ENCODE data around the gene RBP3.

RBP3 gene

GRCh38 chr10:47316131-47316530, 32.0 kb upstream of the RBP3 start:
- Histone ChIP-seq H3K4me1 (ENCODE audit: control insufficient read depth, low read length) (no peaks in the 10 kb centered on the region), H3F3A (ENCODE audit: control insufficient read depth, insufficient read depth) (no peaks in the 10 kb centered on the region), H3K79me2 (ENCODE audit: control insufficient read depth, low read length) (no peaks in the 10 kb centered on the region), H3K9me2 (replicated peaks; ENCODE audit: control insufficient read depth, low read length) (no peaks in the 10 kb centered on the region), H3K27me3 (ENCODE audit: control insufficient read depth, low read length) (no peaks in the 10 kb centered on the region), H3K27ac (ENCODE audit: low read depth, low read length) (no peak overlapping the region), H3K4me3 (ENCODE audit: low read length) (no peak overlapping the region), H3K4me2 (ENCODE audit: low read length) (no peak overlapping the region), H3K9me3 (ENCODE audit: control insufficient read depth, insufficient read depth, low read length) (no peaks in the 10 kb centered on the region), H3K36me3 (ENCODE audit: control insufficient read depth, low read length) (no peaks in the 10 kb centered on the region), H4K20me1 (ENCODE audit: control insufficient read depth, insufficient read depth, low read depth, low read length) (no peaks in the 10 kb centered on the region)
- TF ChIP-seq EZH2phosphoT487 (IDR thresholded peaks at IDR 0.05; ENCODE audit: borderline replicate concordance, low read length) (no peak), CTCF (IDR thresholded peaks at IDR 0.05; ENCODE audit: low read depth, low read length, poor library complexity, severe bottlenecking) (no peak)

DNA sequence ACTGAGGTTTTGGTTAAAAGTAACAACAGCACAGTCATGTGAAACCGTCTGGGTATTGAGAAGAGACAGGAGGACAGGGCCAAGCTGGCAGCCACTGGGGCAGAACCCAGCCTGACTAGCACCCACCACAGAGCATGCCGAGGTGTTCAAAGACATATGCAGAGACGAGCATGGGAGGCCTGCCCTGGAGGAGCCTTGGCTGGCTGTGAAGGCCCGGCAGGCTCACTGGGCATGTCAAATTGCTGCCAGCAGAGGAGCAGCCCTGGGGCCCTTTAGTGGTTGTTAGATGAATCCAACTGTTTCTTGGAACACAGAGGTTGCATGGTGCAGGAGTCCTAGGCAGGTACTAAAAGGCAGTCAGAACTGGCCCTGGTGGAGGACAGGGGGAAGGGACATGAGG, 30.9 kb upstream of the RBP3 start:
- no peaks in the 10 kb centered on the region for H3K9me3 ChIP-seq (ENCODE audit: control insufficient read depth, insufficient read depth, low read length)

GRCh38 chr10:47318706-47319105, 29.5 kb upstream of the RBP3 start:
- Histone ChIP-seq H3K9me3 (ENCODE audit: control insufficient read depth, insufficient read depth, low read length) (no peaks in the 10 kb centered on the region), H3K27ac (ENCODE audit: low read depth, low read length) (no peak overlapping the region), H4K20me1 (ENCODE audit: control insufficient read depth, insufficient read depth, low read depth, low read length) (no peaks in the 10 kb centered on the region), H3K36me3 (ENCODE audit: control insufficient read depth, low read length) (no peaks in the 10 kb centered on the region), H3F3A (ENCODE audit: control insufficient read depth, insufficient read depth) (no peaks in the 10 kb centered on the region), H3K4me1 (ENCODE audit: control insufficient read depth, low read length) (no peaks in the 10 kb centered on the region), H3K4me3 (ENCODE audit: low read length) (no peak overlapping the region), H3K4me2 (ENCODE audit: low read length) (no peak overlapping the region), H3K9me2 (replicated peaks; ENCODE audit: control insufficient read depth, low read length) (no peaks in the 10 kb centered on the region), H3K27me3 (ENCODE audit: control insufficient read depth, low read length) (no peaks in the 10 kb centered on the region), H3K79me2 (ENCODE audit: control insufficient read depth, low read length) (no peaks in the 10 kb centered on the region)
- TF ChIP-seq EZH2phosphoT487 (IDR thresholded peaks at IDR 0.05; ENCODE audit: borderline replicate concordance, low read length) (no peak), CTCF (IDR thresholded peaks at IDR 0.05; ENCODE audit: low read depth, low read length, poor library complexity, severe bottlenecking) (no peak)

More for the DNA sequence above, 30.9 kb upstream of the RBP3 start:
- Histone ChIP-seq H3K4me1 (ENCODE audit: control insufficient read depth, low read length) (no peaks in the 10 kb centered on the region), H3K9me2 (replicated peaks; ENCODE audit: control insufficient read depth, low read length) (no peaks in the 10 kb centered on the region), H3K27ac (ENCODE audit: low read depth, low read length) (no peak overlapping the region), H4K20me1 (ENCODE audit: control insufficient read depth, insufficient read depth, low read depth, low read length) (no peaks in the 10 kb centered on the region), H3K4me2 (ENCODE audit: low read length) (no peak overlapping the region), H3K4me3 (ENCODE audit: low read length) (no peak overlapping the region), H3K79me2 (ENCODE audit: control insufficient read depth, low read length) (no peaks in the 10 kb centered on the region), H3K27me3 (ENCODE audit: control insufficient read depth, low read length) (no peaks in the 10 kb centered on the region), H3K36me3 (ENCODE audit: control insufficient read depth, low read length) (no peaks in the 10 kb centered on the region), H3F3A (ENCODE audit: control insufficient read depth, insufficient read depth) (no peaks in the 10 kb centered on the region)
- no peak for TF ChIP-seq CTCF (IDR thresholded peaks at IDR 0.05; ENCODE audit: low read depth, low read length, poor library complexity, severe bottlenecking)
- TF ChIP-seq EZH2phosphoT487 (IDR thresholded peaks at IDR 0.05; ENCODE audit: borderline replicate concordance, low read length): no peak

DNA sequence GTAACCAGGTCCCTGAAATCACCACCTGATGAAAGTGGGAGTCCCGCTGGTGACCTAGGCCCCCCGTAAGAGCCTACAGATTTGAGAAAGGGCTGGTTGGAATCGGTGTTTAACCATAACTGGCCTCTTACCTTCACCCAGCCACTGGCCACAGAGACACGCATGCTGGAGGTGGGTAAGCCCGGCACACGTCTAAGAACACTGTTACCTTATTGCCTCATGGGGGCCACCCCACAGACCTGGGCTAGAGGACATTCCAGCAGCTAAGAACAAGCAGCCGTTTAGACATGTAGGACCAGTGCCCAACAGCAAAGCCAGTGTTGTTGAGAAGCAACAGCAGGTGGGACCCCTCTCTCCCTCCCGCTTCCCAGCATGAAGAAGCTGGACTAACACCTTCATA, 28.4 kb upstream of the RBP3 start:
- Histone ChIP-seq H3K27me3 (ENCODE audit: control insufficient read depth, low read length) (no peaks in the 10 kb centered on the region), H3K9me3 (ENCODE audit: control insufficient read depth, insufficient read depth, low read length) (no peaks in the 10 kb centered on the region), H3K4me3 (ENCODE audit: low read length) (no peak overlapping the region), H3K9me2 (replicated peaks; ENCODE audit: control insufficient read depth, low read length) (no peaks in the 10 kb centered on the region), H4K20me1 (ENCODE audit: control insufficient read depth, insufficient read depth, low read depth, low read length) (no peaks in the 10 kb centered on the region), H3K36me3 (ENCODE audit: control insufficient read depth, low read length) (no peaks in the 10 kb centered on the region), H3K79me2 (ENCODE audit: control insufficient read depth, low read length) (no peaks in the 10 kb centered on the region), H3F3A (ENCODE audit: control insufficient read depth, insufficient read depth) (no peaks in the 10 kb centered on the region), H3K4me2 (ENCODE audit: low read length) (no peak overlapping the region), H3K27ac (ENCODE audit: low read depth, low read length) (no peak overlapping the region), H3K4me1 (ENCODE audit: control insufficient read depth, low read length) (no peaks in the 10 kb centered on the region)
- no peak for TF ChIP-seq CTCF (IDR thresholded peaks at IDR 0.05; ENCODE audit: low read depth, low read length, poor library complexity, severe bottlenecking)
- TF ChIP-seq EZH2phosphoT487 (IDR thresholded peaks at IDR 0.05; ENCODE audit: borderline replicate concordance, low read length): no peak

All from DOHH2 (cell line).